HEK293 (cell line): ENCODE measurements around the gene CFAP43.

ENCODE experiments used
- BCL11A ChIP-seq: fragments of 450-650 bp; formaldehyde crosslinking; IDR thresholded peaks from 2 replicates; pipeline ENCODE4 v1.5.1; 2016; ENCODE audit warnings: low read depth, missing biosample characterization, missing genetic modification characterization
- TCF7L2 ChIP-seq: IDR thresholded peaks from 2 replicates; pipeline ENCODE4 v1.6.1; 2011; ENCODE audit warnings: low read depth, mild to moderate bottlenecking, inconsistent platforms, low read length, moderate library complexity, borderline replicate concordance
- ZEB2 ChIP-seq: fragments of 450-650 bp; formaldehyde crosslinking; IDR thresholded peaks from 2 replicates; pipeline ENCODE4 v1.5.1; 2016; ENCODE audit warnings: missing biosample characterization, missing genetic modification characterization
- ZFP41 ChIP-seq: fragments of 450-650 bp; formaldehyde crosslinking; IDR thresholded peaks from 2 replicates; pipeline ENCODE4 v1.5.1; 2016; ENCODE audit warnings: missing biosample characterization, missing genetic modification characterization, borderline replicate concordance
- ZNF2 ChIP-seq: fragments of 450-650 bp; formaldehyde crosslinking; IDR thresholded peaks from 2 replicates; pipeline ENCODE4 v1.5.1; 2016; ENCODE audit warnings: missing biosample characterization, missing genetic modification characterization
- ZNF394 ChIP-seq: fragments of 450-650 bp; formaldehyde crosslinking; IDR thresholded peaks from 2 replicates; pipeline ENCODE4 v1.5.1; 2016; ENCODE audit warnings: missing biosample characterization, missing genetic modification characterization, mild to moderate bottlenecking, moderate library complexity, borderline replicate concordance
- ZNF707 ChIP-seq: fragments of 450-650 bp; formaldehyde crosslinking; IDR thresholded peaks from 2 replicates; pipeline ENCODE4 v1.5.1; 2016; ENCODE audit warnings: missing biosample characterization, missing genetic modification characterization
- TF ChIP-seq, protein P1 (sequence below): fragments of 450-650 bp; formaldehyde crosslinking; IDR thresholded peaks from 2 replicates; pipeline ENCODE4 v1.5.1; 2016; ENCODE audit warnings: missing biosample characterization, missing genetic modification characterization
- TF ChIP-seq, protein P2 (sequence below): fragments of 450-650 bp; formaldehyde crosslinking; IDR thresholded peaks from 2 replicates; pipeline ENCODE4 v1.5.1; 2016; ENCODE audit warnings: missing biosample characterization, missing genetic modification characterization, borderline replicate concordance
- TF ChIP-seq, protein P3 (sequence below): fragments of 450-650 bp; formaldehyde crosslinking; IDR thresholded peaks from 2 replicates; pipeline ENCODE4 v1.5.1; 2016; ENCODE audit warnings: missing biosample characterization, missing genetic modification characterization
- TF ChIP-seq, protein P4 (sequence below): fragments of 450-650 bp; formaldehyde crosslinking; IDR thresholded peaks from 2 replicates; pipeline ENCODE4 v1.5.1; 2017; ENCODE audit warnings: missing biosample characterization, missing genetic modification characterization
- TF ChIP-seq, protein P5 (sequence below): IDR thresholded peaks from 2 replicates; pipeline ENCODE4 v1.6.1; 2011; ENCODE audit warnings: mild to moderate bottlenecking, low read depth, low read length, borderline replicate concordance
- TF ChIP-seq, protein P6 (sequence below): fragments of 450-650 bp; IDR thresholded peaks from 2 replicates; pipeline ENCODE4 v1.5.1; 2018; ENCODE audit warnings: missing biosample characterization, missing genetic modification characterization

DNA sequence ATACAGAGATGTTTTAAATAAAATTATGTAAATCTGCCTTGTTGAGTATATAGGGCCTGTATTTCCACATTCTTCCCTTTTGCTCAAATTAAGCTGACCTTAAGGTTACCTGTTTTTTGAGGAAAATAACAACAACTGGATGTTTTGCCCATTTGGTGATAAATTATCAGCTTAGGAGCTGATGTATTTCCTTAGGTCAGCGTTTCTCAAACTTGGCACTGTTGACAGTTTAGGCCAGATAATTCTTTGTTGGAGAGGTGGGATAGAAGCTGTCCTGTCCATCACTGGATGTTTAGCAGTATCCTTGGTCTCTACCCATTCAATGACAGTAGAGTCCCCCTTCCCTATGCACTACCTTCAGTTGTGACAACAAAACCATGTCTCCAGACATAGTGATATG lies 44.0 kb upstream of the CFAP43 start:
- TF ChIP-seq, protein P1, sequence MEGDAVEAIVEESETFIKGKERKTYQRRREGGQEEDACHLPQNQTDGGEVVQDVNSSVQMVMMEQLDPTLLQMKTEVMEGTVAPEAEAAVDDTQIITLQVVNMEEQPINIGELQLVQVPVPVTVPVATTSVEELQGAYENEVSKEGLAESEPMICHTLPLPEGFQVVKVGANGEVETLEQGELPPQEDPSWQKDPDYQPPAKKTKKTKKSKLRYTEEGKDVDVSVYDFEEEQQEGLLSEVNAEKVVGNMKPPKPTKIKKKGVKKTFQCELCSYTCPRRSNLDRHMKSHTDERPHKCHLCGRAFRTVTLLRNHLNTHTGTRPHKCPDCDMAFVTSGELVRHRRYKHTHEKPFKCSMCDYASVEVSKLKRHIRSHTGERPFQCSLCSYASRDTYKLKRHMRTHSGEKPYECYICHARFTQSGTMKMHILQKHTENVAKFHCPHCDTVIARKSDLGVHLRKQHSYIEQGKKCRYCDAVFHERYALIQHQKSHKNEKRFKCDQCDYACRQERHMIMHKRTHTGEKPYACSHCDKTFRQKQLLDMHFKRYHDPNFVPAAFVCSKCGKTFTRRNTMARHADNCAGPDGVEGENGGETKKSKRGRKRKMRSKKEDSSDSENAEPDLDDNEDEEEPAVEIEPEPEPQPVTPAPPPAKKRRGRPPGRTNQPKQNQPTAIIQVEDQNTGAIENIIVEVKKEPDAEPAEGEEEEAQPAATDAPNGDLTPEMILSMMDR (tag by site-specific recombination) = no peak
- TF ChIP-seq, protein P2, sequence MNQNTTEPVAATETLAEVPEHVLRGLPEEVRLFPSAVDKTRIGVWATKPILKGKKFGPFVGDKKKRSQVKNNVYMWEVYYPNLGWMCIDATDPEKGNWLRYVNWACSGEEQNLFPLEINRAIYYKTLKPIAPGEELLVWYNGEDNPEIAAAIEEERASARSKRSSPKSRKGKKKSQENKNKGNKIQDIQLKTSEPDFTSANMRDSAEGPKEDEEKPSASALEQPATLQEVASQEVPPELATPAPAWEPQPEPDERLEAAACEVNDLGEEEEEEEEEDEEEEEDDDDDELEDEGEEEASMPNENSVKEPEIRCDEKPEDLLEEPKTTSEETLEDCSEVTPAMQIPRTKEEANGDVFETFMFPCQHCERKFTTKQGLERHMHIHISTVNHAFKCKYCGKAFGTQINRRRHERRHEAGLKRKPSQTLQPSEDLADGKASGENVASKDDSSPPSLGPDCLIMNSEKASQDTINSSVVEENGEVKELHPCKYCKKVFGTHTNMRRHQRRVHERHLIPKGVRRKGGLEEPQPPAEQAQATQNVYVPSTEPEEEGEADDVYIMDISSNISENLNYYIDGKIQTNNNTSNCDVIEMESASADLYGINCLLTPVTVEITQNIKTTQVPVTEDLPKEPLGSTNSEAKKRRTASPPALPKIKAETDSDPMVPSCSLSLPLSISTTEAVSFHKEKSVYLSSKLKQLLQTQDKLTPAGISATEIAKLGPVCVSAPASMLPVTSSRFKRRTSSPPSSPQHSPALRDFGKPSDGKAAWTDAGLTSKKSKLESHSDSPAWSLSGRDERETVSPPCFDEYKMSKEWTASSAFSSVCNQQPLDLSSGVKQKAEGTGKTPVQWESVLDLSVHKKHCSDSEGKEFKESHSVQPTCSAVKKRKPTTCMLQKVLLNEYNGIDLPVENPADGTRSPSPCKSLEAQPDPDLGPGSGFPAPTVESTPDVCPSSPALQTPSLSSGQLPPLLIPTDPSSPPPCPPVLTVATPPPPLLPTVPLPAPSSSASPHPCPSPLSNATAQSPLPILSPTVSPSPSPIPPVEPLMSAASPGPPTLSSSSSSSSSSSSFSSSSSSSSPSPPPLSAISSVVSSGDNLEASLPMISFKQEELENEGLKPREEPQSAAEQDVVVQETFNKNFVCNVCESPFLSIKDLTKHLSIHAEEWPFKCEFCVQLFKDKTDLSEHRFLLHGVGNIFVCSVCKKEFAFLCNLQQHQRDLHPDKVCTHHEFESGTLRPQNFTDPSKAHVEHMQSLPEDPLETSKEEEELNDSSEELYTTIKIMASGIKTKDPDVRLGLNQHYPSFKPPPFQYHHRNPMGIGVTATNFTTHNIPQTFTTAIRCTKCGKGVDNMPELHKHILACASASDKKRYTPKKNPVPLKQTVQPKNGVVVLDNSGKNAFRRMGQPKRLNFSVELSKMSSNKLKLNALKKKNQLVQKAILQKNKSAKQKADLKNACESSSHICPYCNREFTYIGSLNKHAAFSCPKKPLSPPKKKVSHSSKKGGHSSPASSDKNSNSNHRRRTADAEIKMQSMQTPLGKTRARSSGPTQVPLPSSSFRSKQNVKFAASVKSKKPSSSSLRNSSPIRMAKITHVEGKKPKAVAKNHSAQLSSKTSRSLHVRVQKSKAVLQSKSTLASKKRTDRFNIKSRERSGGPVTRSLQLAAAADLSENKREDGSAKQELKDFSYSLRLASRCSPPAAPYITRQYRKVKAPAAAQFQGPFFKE (tag by site-specific recombination) = no peak
- no peak for TF ChIP-seq ZNF394
- TF ChIP-seq ZEB2 (tag by site-specific recombination) = no peak
- TF ChIP-seq ZFP41 (tag by site-specific recombination) = no peak
- TF ChIP-seq, protein P3, sequence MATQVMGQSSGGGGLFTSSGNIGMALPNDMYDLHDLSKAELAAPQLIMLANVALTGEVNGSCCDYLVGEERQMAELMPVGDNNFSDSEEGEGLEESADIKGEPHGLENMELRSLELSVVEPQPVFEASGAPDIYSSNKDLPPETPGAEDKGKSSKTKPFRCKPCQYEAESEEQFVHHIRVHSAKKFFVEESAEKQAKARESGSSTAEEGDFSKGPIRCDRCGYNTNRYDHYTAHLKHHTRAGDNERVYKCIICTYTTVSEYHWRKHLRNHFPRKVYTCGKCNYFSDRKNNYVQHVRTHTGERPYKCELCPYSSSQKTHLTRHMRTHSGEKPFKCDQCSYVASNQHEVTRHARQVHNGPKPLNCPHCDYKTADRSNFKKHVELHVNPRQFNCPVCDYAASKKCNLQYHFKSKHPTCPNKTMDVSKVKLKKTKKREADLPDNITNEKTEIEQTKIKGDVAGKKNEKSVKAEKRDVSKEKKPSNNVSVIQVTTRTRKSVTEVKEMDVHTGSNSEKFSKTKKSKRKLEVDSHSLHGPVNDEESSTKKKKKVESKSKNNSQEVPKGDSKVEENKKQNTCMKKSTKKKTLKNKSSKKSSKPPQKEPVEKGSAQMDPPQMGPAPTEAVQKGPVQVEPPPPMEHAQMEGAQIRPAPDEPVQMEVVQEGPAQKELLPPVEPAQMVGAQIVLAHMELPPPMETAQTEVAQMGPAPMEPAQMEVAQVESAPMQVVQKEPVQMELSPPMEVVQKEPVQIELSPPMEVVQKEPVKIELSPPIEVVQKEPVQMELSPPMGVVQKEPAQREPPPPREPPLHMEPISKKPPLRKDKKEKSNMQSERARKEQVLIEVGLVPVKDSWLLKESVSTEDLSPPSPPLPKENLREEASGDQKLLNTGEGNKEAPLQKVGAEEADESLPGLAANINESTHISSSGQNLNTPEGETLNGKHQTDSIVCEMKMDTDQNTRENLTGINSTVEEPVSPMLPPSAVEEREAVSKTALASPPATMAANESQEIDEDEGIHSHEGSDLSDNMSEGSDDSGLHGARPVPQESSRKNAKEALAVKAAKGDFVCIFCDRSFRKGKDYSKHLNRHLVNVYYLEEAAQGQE = no peak
- TF ChIP-seq, protein P4, sequence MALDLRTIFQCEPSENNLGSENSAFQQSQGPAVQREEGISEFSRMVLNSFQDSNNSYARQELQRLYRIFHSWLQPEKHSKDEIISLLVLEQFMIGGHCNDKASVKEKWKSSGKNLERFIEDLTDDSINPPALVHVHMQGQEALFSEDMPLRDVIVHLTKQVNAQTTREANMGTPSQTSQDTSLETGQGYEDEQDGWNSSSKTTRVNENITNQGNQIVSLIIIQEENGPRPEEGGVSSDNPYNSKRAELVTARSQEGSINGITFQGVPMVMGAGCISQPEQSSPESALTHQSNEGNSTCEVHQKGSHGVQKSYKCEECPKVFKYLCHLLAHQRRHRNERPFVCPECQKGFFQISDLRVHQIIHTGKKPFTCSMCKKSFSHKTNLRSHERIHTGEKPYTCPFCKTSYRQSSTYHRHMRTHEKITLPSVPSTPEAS (tag by site-specific recombination) = no peak
- TF ChIP-seq ZNF707 (tag by site-specific recombination) = no peak
- no peak for TF ChIP-seq ZNF2
- TF ChIP-seq, protein P5, sequence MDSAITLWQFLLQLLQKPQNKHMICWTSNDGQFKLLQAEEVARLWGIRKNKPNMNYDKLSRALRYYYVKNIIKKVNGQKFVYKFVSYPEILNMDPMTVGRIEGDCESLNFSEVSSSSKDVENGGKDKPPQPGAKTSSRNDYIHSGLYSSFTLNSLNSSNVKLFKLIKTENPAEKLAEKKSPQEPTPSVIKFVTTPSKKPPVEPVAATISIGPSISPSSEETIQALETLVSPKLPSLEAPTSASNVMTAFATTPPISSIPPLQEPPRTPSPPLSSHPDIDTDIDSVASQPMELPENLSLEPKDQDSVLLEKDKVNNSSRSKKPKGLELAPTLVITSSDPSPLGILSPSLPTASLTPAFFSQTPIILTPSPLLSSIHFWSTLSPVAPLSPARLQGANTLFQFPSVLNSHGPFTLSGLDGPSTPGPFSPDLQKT = no peak
- TF ChIP-seq TCF7L2 = no peak
- TF ChIP-seq BCL11A (tag by site-specific recombination) = no peak
- TF ChIP-seq, protein P6, sequence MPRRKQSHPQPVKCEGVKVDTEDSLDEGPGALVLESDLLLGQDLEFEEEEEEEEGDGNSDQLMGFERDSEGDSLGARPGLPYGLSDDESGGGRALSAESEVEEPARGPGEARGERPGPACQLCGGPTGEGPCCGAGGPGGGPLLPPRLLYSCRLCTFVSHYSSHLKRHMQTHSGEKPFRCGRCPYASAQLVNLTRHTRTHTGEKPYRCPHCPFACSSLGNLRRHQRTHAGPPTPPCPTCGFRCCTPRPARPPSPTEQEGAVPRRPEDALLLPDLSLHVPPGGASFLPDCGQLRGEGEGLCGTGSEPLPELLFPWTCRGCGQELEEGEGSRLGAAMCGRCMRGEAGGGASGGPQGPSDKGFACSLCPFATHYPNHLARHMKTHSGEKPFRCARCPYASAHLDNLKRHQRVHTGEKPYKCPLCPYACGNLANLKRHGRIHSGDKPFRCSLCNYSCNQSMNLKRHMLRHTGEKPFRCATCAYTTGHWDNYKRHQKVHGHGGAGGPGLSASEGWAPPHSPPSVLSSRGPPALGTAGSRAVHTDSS (tag by site-specific recombination) = no peak
